Stimulated activated CD4-positive, alpha-beta T cell treated with anti-CD3 and anti-CD28 coated beads, Interleukin-12 subunit alpha, Interleukin-12 subunit beta, amount 100 ng/mL, for 48 hours (primary cell): ENCODE data around the gene CLDN6.
"Not testable (repeated sequence)": the region's sequence is repeated elsewhere in the genome, so short reads cannot be mapped to it uniquely, and the experiment has no call there.

Source experiments
- DNase-seq, 3 donors: peaks; one replicate each; pipeline ENCODE4 v3.0.0-alpha.2; 2020; ENCODE audit warnings: low read depth in 2 of 3, low spot score in 1 of 3

CLDN6 gene

DNA sequence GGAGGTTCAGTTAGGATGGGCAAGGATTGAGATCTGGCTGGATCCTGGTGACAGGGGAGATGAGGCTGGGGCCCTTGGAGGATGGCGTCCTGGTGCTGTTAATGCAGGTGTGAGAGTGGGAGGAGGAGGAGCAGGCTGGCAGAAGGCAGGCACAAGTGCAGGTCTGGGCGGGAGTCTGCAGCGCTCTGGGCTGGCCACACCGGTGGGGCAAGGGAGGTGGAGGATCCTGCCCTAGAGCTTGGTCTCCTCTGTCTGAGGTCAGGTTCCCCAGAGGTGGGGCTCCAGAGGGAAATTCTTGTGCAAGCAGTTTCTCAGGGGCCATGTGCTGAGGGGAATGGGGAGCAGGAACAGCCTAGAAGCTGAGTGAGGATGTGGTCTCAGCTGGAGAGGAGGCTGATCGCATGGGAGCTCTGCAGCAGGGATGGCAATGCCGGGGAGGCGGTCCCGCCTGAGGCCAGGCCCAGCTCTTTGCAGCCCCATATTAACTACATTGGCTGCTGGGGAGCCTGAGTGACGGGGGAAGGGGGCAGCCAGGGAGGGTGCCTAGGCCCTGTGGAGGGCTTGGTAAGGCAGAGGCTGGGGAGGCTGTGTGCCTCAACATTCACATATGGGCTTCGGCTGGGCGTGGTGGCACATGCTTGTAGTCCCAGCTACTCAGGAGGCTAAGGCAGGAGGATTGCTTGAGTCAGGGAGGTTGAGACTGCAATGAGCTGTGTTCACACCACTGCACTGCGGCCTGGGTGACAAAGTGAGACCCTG, 34.8 kb upstream of the CLDN6 start:
- not testable (repeated sequence) for DNase-seq

DNA sequence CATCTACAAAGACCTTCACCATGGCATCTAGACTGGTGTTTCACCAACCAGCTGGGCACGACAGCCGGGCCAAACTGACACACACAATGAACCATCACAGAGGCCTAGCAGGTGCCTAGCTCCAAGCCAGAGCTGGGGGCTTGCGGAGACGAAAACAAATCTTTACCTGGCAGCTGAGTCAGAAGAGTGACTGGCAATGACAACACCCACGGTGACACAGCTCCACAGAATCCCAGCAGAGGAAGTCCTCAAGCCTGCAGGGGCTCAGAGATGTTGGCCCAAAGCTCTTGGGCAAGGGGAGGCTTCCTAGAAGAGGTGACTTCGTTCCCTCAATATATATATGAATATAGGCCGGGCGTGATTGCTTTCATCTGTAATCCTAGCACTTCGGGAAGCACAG, 33.5 kb upstream of the CLDN6 start:
- no peak for DNase-seq

DNA sequence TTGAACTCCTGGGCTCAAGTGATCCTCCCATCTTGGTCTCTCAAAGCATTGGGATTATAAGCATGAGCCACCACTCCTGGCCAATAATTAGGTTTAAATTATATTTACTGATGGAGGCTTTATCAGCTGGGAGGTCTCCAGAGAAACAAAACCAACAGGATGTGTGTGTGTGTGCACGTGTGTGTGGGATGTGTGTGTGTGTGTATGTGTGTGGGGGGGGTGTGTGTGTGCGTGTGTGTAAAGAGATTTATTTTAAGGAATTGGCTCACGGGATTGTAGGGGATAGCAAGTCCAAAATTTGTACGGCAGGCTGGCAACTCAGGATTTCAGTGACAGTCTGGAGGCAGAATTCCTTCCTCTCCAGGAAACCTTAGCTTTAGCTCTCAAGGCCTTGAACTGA, 33.0 kb upstream of the CLDN6 start:
- no peak for DNase-seq

GRCh38 chr16:3050487-3050886, 32.5 kb upstream of the CLDN6 start:
- DNase-seq: no peak

DNA sequence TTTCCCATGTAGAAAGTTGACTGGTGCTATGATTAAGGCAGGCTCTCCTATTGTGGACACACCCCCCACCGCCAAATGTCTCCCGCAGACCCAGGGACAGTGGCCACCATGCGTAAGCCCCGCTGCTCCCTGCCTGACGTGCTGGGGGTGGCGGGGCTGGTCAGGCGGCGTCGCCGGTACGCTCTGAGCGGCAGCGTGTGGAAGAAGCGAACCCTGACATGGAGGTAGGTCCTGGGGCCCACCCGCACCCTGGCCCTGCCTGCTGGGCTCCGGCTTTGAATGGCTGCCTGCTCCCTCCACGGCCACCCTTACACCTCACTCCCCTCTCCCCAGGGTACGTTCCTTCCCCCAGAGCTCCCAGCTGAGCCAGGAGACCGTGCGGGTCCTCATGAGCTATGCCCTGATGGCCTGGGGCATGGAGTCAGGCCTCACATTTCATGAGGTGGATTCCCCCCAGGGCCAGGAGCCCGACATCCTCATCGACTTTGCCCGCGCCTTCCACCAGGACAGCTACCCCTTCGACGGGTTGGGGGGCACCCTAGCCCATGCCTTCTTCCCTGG, 32.0 kb upstream of the CLDN6 start:
- no peak for DNase-seq

- no peak for DNase-seq
Observed at GRCh38 chr16:3047387-3047720, 29.4 kb upstream of the CLDN6 start.

DNA sequence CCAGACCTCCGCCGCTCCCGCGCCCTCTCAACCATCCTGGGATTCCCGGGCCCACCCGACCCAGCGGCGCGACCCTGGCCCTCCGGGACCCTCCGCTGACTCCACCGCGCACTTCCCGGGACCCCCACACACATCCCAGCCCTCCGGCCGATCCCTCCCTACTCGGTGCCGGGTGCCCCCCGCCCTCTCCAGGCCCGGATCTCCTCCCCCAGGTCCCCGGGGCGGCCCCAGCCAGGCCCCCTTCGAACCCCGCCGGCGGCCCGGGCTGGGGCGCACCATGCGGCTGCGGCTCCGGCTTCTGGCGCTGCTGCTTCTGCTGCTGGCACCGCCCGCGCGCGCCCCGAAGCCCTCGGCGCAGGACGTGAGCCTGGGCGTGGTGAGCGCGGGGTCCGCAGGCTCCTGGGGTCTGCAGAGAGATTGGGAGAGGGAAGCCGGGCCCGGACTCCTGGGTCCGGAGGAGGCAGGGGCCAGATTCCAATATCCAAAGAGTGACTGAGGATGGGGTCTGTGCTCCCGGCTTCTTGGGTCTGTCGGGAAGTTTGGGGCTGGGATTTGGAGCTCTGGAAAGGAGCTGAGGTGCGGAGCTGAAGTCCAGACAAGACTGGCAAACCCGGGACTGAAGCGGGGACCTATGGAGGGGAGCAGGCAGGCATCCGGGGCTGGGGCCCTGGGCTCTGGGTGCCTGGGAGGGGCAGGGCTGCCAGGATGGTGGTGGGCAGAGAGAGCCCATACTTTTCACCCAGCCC, 28.8 kb upstream of the CLDN6 start:
- DNase-seq: no peak

DNA sequence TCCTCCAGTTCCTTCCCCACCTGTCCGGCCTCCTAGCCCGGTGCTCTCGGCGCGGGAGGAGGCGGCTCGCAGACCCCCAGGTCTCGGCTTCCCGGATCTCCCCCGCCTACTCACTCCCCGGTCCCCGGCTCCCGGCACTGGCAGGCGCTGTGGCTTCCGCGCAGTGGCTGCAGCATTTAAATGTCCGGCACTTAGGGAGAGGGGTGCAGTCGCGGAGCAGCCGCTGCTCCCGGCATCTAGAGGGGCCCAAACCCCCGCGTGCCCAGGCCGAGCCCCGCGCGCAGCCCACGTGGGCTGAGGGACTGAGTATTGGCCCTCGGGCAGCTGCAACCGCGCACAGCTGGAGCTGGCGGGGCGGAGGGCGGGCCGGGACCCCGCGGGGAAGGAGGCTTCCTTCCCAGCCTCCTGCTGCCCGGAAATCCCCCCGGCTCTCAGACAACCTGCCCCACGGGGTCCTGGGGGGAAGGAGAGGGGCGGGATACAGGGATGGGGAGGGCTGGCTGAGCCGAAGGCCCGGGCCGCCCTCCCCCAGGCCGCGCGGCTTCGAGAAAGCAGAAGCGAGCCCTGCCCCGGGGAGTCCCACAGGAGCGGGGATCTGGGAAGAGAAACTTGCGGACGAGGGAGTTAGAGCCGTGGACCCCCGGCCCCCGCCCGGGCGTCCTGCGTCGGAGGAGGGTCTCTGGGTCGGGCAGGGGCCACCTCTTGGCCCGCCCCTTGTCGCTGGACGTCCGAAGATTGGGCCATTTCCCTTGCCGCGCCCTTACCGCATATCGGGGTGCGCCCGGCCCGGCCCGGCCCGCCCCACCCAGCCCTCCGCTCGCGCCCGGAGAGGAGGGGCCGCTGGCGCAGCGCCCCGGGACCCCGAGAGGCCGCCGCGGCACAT, 28.0 kb upstream of the CLDN6 start, which contains the start of gene MMP25:
TSS of gene MMP25 (plus strand) at position 804 of the 883 bp plus-strand sequence. CDS start 357 bp downstream, outside the sequence.
- no peak for DNase-seq

DNA sequence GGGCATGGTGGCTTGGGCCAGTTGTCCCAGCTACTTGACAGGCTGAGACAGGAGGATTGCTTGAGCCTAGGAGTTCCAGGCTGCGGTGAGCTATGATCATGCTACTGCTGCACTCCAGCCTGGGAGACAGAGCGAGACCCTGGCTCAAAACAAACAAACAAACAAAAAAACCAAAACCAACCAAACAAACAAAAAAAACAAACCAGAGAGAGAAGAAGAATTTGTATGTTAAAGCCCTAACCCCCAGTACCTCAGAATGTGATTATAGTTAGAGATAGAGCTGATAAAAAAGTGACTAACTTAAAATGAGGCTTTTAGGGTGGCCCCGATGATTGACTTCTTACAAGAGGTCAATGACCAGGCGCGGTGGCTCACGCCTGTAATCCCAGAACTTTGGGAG, 26.7 kb upstream of the CLDN6 start:
- no peak for DNase-seq

DNA sequence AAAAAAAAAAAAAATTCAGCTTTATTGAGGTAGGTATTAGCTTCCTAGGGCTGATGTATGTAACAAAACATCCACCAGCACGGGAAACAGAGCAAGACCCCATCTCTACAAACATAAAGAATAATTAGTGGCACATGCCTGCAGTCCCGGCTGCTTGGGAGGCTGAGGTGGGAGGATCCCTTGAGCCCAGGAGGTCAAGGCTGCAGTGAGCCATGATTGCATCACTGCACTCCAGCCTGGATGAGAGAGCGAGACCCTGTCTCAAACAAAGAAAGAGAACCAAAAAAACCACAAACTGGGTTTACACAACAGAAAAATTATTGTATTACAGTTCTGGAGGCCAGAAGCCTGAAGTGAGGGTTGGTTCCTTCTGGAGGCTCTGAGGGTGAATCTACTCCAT, 24.4 kb upstream of the CLDN6 start:
- DNase-seq: no peak

DNA sequence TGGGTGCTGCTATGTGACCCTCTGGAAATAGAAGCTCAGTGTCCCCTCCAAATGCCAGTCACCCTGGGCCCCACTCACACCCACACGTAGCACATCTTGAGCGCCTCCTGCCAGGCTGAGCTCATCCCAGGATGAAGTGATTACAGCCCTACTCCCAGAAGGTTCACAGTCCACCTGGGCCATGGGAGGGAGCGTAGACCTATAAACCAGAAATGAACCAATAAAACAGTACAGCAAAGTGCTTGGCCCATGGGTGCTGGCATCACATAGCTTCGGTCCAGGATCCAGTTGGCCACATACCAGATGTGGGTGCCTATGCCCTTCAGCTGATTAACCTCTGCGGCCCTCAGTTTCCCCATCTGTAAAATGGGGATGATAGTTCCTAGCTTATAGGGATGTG, 20.9 kb upstream of the CLDN6 start:
- no peak for DNase-seq

GRCh38 chr16:3038256-3038655, 20.3 kb upstream of the CLDN6 start:
- DNase-seq: no peak

DNA sequence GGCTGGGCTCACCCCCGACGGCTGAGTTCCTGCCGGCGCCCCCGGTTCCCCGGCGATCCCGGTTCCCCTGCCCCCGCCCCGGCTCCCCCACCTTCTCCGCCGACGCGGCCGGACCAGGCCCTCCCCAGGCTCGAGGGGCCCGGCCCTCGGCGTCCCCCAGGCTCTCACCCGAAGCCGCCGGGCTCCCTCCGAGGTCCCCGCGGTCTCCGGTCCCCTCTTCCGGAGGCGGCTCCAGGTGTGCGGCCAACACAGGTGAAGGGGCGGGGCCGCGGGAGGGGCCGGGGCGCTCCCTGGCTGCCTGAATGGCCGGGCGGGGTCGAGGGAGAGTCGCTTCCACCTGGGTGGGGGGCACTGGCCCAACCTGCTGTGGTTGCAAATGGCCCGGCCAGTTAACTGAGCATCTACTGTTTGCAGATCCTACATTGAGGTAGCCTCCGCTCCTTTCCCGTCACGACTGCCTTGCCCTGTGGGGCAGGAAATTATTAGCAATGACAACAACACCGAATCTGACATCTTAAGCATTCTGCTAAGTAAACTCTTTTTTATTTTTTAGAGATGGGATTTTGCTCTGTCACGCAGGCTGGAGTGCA, 18.8 kb upstream of the CLDN6 start, which contains the start of gene BICDL2:
TSS of gene BICDL2 (minus strand) at position 219 of the 590 bp plus-strand sequence. CDS start 1,448 bp downstream, outside the sequence.
- DNase-seq: no peak

- DNase-seq: no peak
Observed at GRCh38 chr16:3035972-3036725, 18.2 kb upstream of the CLDN6 start.

DNA sequence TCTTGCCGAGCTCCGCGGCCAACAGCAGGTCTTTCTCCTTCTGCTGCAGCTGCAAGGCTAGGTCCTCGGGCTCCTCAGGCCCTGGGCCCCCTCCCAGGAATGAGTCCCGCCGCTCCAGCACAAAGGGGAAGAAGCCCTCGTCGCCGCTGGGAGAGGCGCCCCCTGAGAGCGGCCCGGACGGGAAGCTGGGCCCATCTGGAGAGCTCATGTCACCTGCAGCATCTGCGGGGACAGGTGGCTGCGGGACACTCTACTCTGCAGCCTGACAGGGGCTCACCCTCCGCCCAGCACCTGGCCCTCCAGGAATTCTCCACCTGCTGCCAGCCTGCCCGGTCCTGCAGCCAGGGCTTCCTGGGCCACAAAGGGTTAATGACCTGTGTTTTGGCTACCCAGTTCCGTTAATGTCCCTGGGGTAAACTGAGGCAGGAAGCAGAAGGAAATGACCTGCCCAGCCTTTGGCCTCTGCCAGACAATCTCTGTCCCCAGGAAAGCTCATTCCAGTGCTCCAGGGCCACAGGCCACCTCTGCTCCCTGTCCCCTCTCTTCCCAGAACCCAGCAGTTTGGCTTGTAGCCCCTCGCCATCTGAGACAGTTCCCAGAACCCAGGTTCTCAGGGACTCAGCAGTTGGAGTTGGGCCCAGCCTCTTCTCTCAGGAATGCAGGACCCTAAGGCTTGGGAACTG, 17.4 kb upstream of the CLDN6 start:
- no peak for DNase-seq

- no peak for DNase-seq
Observed at GRCh38 chr16:3032624-3033023, 14.6 kb upstream of the CLDN6 start.

GRCh38 chr16:3030222-3031212, 12.5 kb upstream of the CLDN6 start:
- DNase-seq: no peak

GRCh38 chr16:3029491-3030221, 11.7 kb upstream of the CLDN6 start:
- no peak for DNase-seq
